Suppressor macrophage (primary cell): Measurements from ENCODE around the gene CMTM4.
"Not testable (repeated sequence)": the region's sequence is repeated elsewhere in the genome, so short reads cannot be mapped to it uniquely, and the experiment has no call there.

Experiments
- DNase-seq, 4 experiments: peaks; one replicate each; pipeline ENCODE4 v3.0.0-alpha.2; 2020 to 2022

The CMTM4 gene

GRCh38 chr16:66670691-66671388 lies 25.7 kb downstream of the CMTM4 start:
- DNase-seq = no peak

- peak in 2 of 4 experiments; percentile 39 to 44 for DNase-seq
Observed at GRCh38 chr16:66668777-66669444, 27.6 kb downstream of the CMTM4 start.

GRCh38 chr16:66667944-66668343 lies 28.6 kb downstream of the CMTM4 start:
- no peak for DNase-seq

GRCh38 chr16:66662445-66663194 lies 33.9 kb downstream of the CMTM4 start:
- DNase-seq = peak in 3 of 4 experiments; percentile 28 to 52 (median 38)

- not testable (repeated sequence) for DNase-seq
Observed at GRCh38 chr16:66661671-66662346, 34.7 kb downstream of the CMTM4 start.

GRCh38 chr16:66661210-66661560 lies 35.4 kb downstream of the CMTM4 start:
- no peak for DNase-seq

GRCh38 chr16:66660422-66661209 lies 35.9 kb downstream of the CMTM4 start:
- peak; percentile 66 to 84 (median 78) for DNase-seq

DNA sequence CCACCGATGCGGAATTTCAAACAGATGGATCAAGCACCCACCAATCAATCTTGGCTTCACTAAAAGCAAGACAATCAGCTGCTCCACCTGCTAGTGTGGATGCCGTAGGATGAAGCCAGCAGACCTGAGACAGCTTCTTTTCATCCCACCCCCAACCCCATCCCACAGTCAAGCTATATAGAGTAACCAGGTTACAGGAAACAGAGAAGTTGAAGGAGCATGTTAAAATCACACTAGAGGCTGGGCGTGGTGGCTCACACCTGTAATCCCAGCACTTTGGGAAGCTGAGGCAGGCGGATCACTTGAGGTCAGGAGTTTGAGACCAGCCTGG lies 37.7 kb downstream of the CMTM4 start:
- DNase-seq = no peak

- DNase-seq = peak in 1 of 4 experiments; percentile 29
Observed at GRCh38 chr16:66658143-66658859, 38.2 kb downstream of the CMTM4 start.

DNA sequence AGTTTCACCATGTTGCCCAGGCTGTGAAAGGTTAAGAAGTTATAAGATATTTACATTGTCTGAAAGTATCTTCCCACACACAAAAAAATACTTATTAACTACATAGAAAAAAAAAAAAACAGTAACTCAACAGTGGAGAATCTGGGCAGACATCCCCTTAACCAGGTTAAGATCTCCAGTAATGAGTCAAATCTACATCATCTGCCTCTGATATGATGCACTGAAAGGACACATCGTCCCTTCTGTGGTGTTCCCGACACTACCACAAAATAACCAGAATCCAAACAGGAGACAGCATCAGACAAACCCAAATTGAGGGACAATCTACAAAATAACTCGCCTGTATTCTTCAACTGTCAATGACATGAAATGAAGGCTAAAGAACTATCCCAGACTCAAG lies 40.0 kb downstream of the CMTM4 start:
- no peak for DNase-seq

- peak in 2 of 4 experiments; percentile 47 to 60 for DNase-seq
Observed at GRCh38 chr16:66653581-66654350, 42.8 kb downstream of the CMTM4 start.

GRCh38 chr16:66652661-66653360 lies 43.7 kb downstream of the CMTM4 start:
- DNase-seq = peak in 3 of 4 experiments; percentile 19 to 43 (median 35)

- peak; percentile 34 to 57 (median 44) for DNase-seq
Observed at GRCh38 chr16:66651965-66652364, 44.6 kb downstream of the CMTM4 start.

- DNase-seq = no peak
Observed at GRCh38 chr16:66651474-66651765, 45.1 kb downstream of the CMTM4 start.

GRCh38 chr16:66650707-66651473 lies 45.7 kb downstream of the CMTM4 start:
- DNase-seq = peak; percentile 84 to 91 (median 87)

GRCh38 chr16:66649636-66650205 lies 46.8 kb downstream of the CMTM4 start:
- DNase-seq = no peak

DNA sequence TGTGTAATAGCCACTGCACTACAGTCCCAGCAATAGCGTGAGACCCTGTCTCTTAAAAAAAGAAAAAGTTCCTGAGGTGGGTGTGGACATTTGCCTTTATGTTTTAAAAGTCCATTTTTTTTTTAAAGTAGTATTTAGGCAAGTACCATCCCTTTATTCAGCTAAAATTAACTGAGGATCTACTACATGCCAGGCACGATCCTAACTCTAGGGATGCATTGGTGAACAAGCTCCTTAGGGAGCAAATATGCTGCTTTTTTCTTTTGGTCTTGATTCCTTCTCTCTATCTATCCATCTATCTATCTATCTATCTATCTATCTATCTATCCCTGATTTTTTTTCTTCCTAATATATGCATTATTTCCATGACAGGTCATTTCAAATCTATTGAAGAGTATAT lies 47.4 kb downstream of the CMTM4 start:
- DNase-seq = no peak

- no peak for DNase-seq
Observed at GRCh38 chr16:66647866-66648265, 48.7 kb downstream of the CMTM4 start.

GRCh38 chr16:66641387-66641786 lies 55.2 kb downstream of the CMTM4 start:
- DNase-seq = no peak
